NB4 (cell line): ENCODE measurements around the gene GCAT.

Experiments used
- MYC ChIP-seq: IDR thresholded peaks from 2 replicates; pipeline ENCODE4 v1.6.1; 2011; ENCODE audit warnings: low read depth, low read length
- POLR2A ChIP-seq: IDR thresholded peaks from 2 replicates; pipeline ENCODE4 v1.6.1; 2011; ENCODE audit warnings: mild to moderate bottlenecking; ENCODE audit not compliant: insufficient read length; ENCODE audit errors: extremely low read depth
- TF ChIP-seq, protein P1 (sequence below): IDR thresholded peaks from one replicate; pipeline ENCODE4 v1.5.1; 2012; ENCODE audit warnings: low read depth, low read length

DNA sequence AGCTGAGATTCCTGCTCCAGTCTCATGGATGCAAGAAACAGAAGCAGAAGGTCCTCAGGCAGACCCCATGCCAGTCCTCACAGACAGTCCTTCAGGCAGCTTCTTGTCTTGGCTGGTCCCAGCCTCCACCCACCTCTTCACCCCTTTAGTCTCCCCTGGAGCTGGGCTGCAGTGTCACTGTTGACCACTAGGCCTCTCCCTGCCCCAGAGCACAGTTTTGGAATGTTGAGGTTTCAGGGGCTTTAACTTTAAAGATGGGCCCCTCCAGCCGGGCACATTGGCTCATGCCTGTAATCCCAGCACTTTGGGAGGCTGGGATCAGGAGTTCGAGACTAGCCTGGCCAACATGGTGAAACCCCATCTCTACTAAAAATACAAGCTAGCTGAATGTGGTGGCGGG lies 39.5 kb upstream of the GCAT start:
- TF ChIP-seq, protein P1, sequence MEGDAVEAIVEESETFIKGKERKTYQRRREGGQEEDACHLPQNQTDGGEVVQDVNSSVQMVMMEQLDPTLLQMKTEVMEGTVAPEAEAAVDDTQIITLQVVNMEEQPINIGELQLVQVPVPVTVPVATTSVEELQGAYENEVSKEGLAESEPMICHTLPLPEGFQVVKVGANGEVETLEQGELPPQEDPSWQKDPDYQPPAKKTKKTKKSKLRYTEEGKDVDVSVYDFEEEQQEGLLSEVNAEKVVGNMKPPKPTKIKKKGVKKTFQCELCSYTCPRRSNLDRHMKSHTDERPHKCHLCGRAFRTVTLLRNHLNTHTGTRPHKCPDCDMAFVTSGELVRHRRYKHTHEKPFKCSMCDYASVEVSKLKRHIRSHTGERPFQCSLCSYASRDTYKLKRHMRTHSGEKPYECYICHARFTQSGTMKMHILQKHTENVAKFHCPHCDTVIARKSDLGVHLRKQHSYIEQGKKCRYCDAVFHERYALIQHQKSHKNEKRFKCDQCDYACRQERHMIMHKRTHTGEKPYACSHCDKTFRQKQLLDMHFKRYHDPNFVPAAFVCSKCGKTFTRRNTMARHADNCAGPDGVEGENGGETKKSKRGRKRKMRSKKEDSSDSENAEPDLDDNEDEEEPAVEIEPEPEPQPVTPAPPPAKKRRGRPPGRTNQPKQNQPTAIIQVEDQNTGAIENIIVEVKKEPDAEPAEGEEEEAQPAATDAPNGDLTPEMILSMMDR = peak; percentile 54
- TF ChIP-seq POLR2A (no peak), MYC (no peak)
